Omental fat pad (tissue), 4 donors: ENCODE measurements around the gene POMZP3. TPM values are rescaled to one million over a fixed set of nuclear protein-coding genes. Genes with fewer than 3 reads are reported as not detected.

Experiments used
- total RNA-seq, 4 donors: library from RNA; depleted of rRNA; stranded (reverse); fragments of >200 nt; gene quantifications; one replicate each; pipeline ENCODE4 v1.1.0, GENCODE V29; 2016

The POMZP3 gene
- total RNA-seq, 4 donors from 2014 or later: 5.2 to 14.3 (median 7.7) TPM

Other genes with a start within 250 kb of the POMZP3 start
- gene SSC4D, start 217.6 kb downstream of the POMZP3 start, total RNA-seq: 10 to 100 TPM in 1 of 4 donors, 1 to 10 TPM in 3; 2.1 to 14.6 (median 3.4) TPM
- 1 to 10 TPM in 1 of 4 donors, under 1 TPM in 2, not detected in 1; 0.48 to 2.6 (median 0.65) TPM for gene ZP3, start 202.3 kb downstream of the POMZP3 start, total RNA-seq
- 10 to 100 TPM; 15.1 to 32.2 (median 22.1) TPM for gene DTX2, start 165.6 kb downstream of the POMZP3 start, total RNA-seq
- 100 to 1,000 TPM in 1 of 4 donors, 10 to 100 TPM in 2, 1 to 10 TPM in 1; 4.6 to 636 (median 52.6) TPM for gene UPK3B, start 116.7 kb downstream of the POMZP3 start, total RNA-seq
- gene SPDYE16, start 84.0 kb downstream of the POMZP3 start, total RNA-seq: not detected